Activated T-cell treated with anti-CD3 and anti-CD28 coated beads, Interleukin-2, amount 50 U/mL, for 72 hours (primary cell): ENCODE data around the gene CDK18. TPM values are rescaled to one million over a fixed set of nuclear protein-coding genes. Genes with fewer than 3 reads are reported as not detected.

Source experiments
- ATAC-seq, 2 donors: fragments of 150-1000 bp; cut with Tn5 transposase; replicated peaks in 1 of 2; 2 replicates each; pipeline ENCODE4 v1.10.0; 2021; ENCODE audit warnings: moderate library complexity in 2 of 2, mild to moderate bottlenecking in 1 of 2
- DNase-seq, 2 donors: peaks; one replicate each; pipeline ENCODE4 v3.0.0; 2021 to 2022; ENCODE audit warnings: mixed read lengths in 1 of 2
- H3K27ac Mint-ChIP-seq: one replicate; pipeline ENCODE4 v1.8.0; 2022; ENCODE audit warnings: mild to moderate bottlenecking, moderate library complexity, mixed read lengths
- H3K27me3 Mint-ChIP-seq: one replicate; pipeline ENCODE4 v1.8.0; 2022; ENCODE audit warnings: low read depth, mixed read lengths
- H3K36me3 Mint-ChIP-seq, 2 donors: one replicate each; pipeline ENCODE4 v1.8.0; 2022; ENCODE audit warnings: mixed read lengths in 2 of 2, mild to moderate bottlenecking in 1 of 2; ENCODE audit not compliant: insufficient read depth in 2 of 2
- H3K4me1 Mint-ChIP-seq: one replicate; pipeline ENCODE4 v1.8.0; 2022; ENCODE audit warnings: low read depth, mixed read lengths
- H3K4me3 Mint-ChIP-seq, 2 donors: one replicate each; pipeline ENCODE4 v1.8.0; 2022; ENCODE audit warnings: mild to moderate bottlenecking in 2 of 2, mixed read lengths in 2 of 2, moderate library complexity in 2 of 2
- H3K9me3 Mint-ChIP-seq, 2 donors: one replicate each; pipeline ENCODE4 v1.8.0; 2022; ENCODE audit warnings: mixed read lengths in 2 of 2
- total RNA-seq, 2 donors: library from RNA; stranded (reverse); gene quantifications; one replicate each; pipeline ENCODE4 v1.2.3, GENCODE V29; 2022

CDK18 gene
- total RNA-seq = 1 to 10 TPM; 2.3 to 3.3 TPM

GRCh38 chr1:205504311-205505075 lies at the start of gene CDK18:
Gene CDK18, plus strand, starts transcription at chr1:205504669. Its CDS starts 18,499 bp downstream, at chr1:205523168.
- Mint-ChIP-seq H3K27ac (no peak within 1 kb of the TSS), H3K9me3 (no peaks in the 10 kb centered on the region), H3K4me3 (peak within 1 kb of the TSS; percentile 78 to 82), H3K27me3 (peaks cover 10% of the 10 kb centered on the region), H3K4me1 (peaks cover 5% of the 10 kb centered on the region), H3K36me3 (no peaks in the 10 kb centered on the region)
- DNase-seq (peak; percentile 50 to 52), ATAC-seq (peak; percentile 75)

GRCh38 chr1:205454903-205455335 lies 49.5 kb upstream of the CDK18 start:
- Mint-ChIP-seq H3K27ac (no peak overlapping the region), H3K4me1 (peaks cover 10% of the 10 kb centered on the region), H3K9me3 (no peaks in the 10 kb centered on the region), H3K27me3 (peaks cover 84% of the 10 kb centered on the region), H3K36me3 (no peaks in the 10 kb centered on the region), H3K4me3 (no peak overlapping the region)
- DNase-seq (no peak), ATAC-seq (no peak)

- Mint-ChIP-seq H3K4me1 (peaks cover 10% of the 10 kb centered on the region), H3K9me3 (no peaks in the 10 kb centered on the region), H3K27ac (no peak within 1 kb of the TSS), H3K36me3 (no peaks in the 10 kb centered on the region), H3K27me3 (peaks cover 86% of the 10 kb centered on the region), H3K4me3 (peak within 1 kb of the TSS; percentile 72 to 81)
- DNase-seq = no peak
- ATAC-seq = peak in 1 of 2 donors; percentile 16
Observed at GRCh38 chr1:205455581-205456382, 48.7 kb upstream of the CDK18 start, which contains the start of gene BLACAT1. Gene BLACAT1, minus strand, starts transcription at chr1:205456045.

GRCh38 chr1:205456383-205456867 lies 48.0 kb upstream of the CDK18 start:
- H3K4me3 Mint-ChIP-seq = peak overlapping the region; percentile 72 to 81
- H3K27me3 Mint-ChIP-seq = peaks cover 80% of the 10 kb centered on the region
- DNase-seq = no peak
- ATAC-seq = peak; percentile 36 to 43
- H3K4me1 Mint-ChIP-seq = peaks cover 10% of the 10 kb centered on the region
- no peaks in the 10 kb centered on the region for H3K9me3 Mint-ChIP-seq
- no peaks in the 10 kb centered on the region for H3K36me3 Mint-ChIP-seq
- H3K27ac Mint-ChIP-seq = no peak overlapping the region

- DNase-seq = no peak
- peak; percentile 27 to 54 for ATAC-seq
- Mint-ChIP-seq H3K27me3 (peaks cover 73% of the 10 kb centered on the region), H3K4me1 (peaks cover 10% of the 10 kb centered on the region), H3K36me3 (no peaks in the 10 kb centered on the region), H3K9me3 (no peaks in the 10 kb centered on the region), H3K27ac (no peak overlapping the region), H3K4me3 (peak overlapping the region; percentile 45 to 48)
Observed at GRCh38 chr1:205456868-205457745, 47.4 kb upstream of the CDK18 start.

- ATAC-seq (peak in 1 of 2 donors; percentile 38), DNase-seq (peak; percentile 24 to 36)
- Mint-ChIP-seq H3K27me3 (peaks cover 57% of the 10 kb centered on the region), H3K9me3 (no peaks in the 10 kb centered on the region), H3K4me3 (no peak overlapping the region), H3K27ac (no peak overlapping the region), H3K4me1 (peaks cover 10% of the 10 kb centered on the region), H3K36me3 (no peaks in the 10 kb centered on the region)
Observed at GRCh38 chr1:205458777-205459566, 45.5 kb upstream of the CDK18 start.

GRCh38 chr1:205465392-205465791 lies 39.1 kb upstream of the CDK18 start:
- H3K27me3 Mint-ChIP-seq = peaks cover 33% of the 10 kb centered on the region
- no peak overlapping the region for H3K27ac Mint-ChIP-seq
- ATAC-seq (no peak), DNase-seq (no peak)
- H3K4me1 Mint-ChIP-seq = no peaks in the 10 kb centered on the region
- H3K36me3 Mint-ChIP-seq = no peaks in the 10 kb centered on the region
- H3K9me3 Mint-ChIP-seq = no peaks in the 10 kb centered on the region
- no peak overlapping the region for H3K4me3 Mint-ChIP-seq

- no peak for ATAC-seq
Observed at GRCh38 chr1:205466595-205467220, 37.8 kb upstream of the CDK18 start.

GRCh38 chr1:205470131-205470530 lies 34.3 kb upstream of the CDK18 start:
- H3K4me1 Mint-ChIP-seq = peaks cover 6% of the 10 kb centered on the region
- peaks cover 8% of the 10 kb centered on the region in 2 donors for H3K36me3 Mint-ChIP-seq
- H3K27me3 Mint-ChIP-seq = peaks cover 66% of the 10 kb centered on the region
- ATAC-seq (no peak), DNase-seq (no peak)
- H3K4me3 Mint-ChIP-seq = no peak overlapping the region
- peaks cover 7% of the 10 kb centered on the region in 2 donors for H3K9me3 Mint-ChIP-seq
- no peak overlapping the region for H3K27ac Mint-ChIP-seq

More at GRCh38 chr1:205466595-205467220, 37.8 kb upstream of the CDK18 start:
- no peaks in the 10 kb centered on the region for H3K4me1 Mint-ChIP-seq
- DNase-seq = no peak
- no peak overlapping the region for H3K27ac Mint-ChIP-seq
- H3K36me3 Mint-ChIP-seq = peaks cover 0 to 1% of the 10 kb centered on the region in 2 donors
- H3K4me3 Mint-ChIP-seq = no peak overlapping the region
- no peaks in the 10 kb centered on the region for H3K9me3 Mint-ChIP-seq
- peaks cover 38% of the 10 kb centered on the region for H3K27me3 Mint-ChIP-seq

GRCh38 chr1:205472737-205473441 lies 31.6 kb upstream of the CDK18 start:
- Mint-ChIP-seq H3K9me3 (peaks cover 14 to 17% of the 10 kb centered on the region in 2 donors), H3K27ac (no peak overlapping the region), H3K36me3 (peaks cover 12 to 16% of the 10 kb centered on the region in 2 donors), H3K4me3 (no peak overlapping the region), H3K27me3 (peaks cover 63% of the 10 kb centered on the region), H3K4me1 (peaks cover 6% of the 10 kb centered on the region)
- no peak for DNase-seq
- ATAC-seq = no peak

- Mint-ChIP-seq H3K27ac (no peak overlapping the region), H3K4me3 (no peak overlapping the region), H3K36me3 (peaks cover 12 to 16% of the 10 kb centered on the region in 2 donors), H3K27me3 (peaks cover 58% of the 10 kb centered on the region), H3K4me1 (peaks cover 6% of the 10 kb centered on the region), H3K9me3 (peaks cover 14 to 17% of the 10 kb centered on the region in 2 donors)
- no peak for ATAC-seq
- no peak for DNase-seq
Observed at GRCh38 chr1:205473475-205473874, 31.0 kb upstream of the CDK18 start.
